GM18511 (cell line): ENCODE measurements around the gene SESN2.
"Not testable (repeated sequence)": the region's sequence is repeated elsewhere in the genome, so short reads cannot be mapped to it uniquely, and the experiment has no call there.

Experiments used
- ATAC-seq: cut with Tn5 transposase; IDR thresholded peaks from one replicate; pipeline ENCODE4 v1.9.1; 2021; ENCODE audit warnings: mild to moderate bottlenecking, moderate library complexity; ENCODE audit not compliant: unreplicated experiment

The SESN2 gene

DNA sequence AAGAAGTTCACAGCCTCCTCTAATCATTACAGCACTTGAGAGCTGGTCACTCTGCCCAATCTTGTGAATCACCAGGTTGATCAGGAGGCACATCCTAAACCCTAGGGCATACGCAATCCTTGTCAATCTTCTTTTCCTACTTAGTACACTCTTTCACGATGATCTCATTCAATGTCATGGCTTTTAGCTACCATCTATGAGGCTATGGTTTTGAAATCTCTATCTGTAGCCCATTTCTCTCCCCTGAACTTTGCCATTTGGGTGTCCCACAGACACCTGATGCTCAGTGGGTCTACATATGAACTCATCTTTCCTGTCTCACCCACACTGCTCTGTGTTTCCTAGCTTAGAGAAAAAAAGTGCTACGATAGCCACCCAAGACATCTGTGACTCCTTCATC, 67.7 kb downstream of the SESN2 start:
- no peak for ATAC-seq

GRCh38 chr1:28327431-28327830, 68.1 kb downstream of the SESN2 start:
- not testable (repeated sequence) for ATAC-seq

GRCh38 chr1:28328228-28328648, 68.9 kb downstream of the SESN2 start:
- no peak for ATAC-seq

- no peak for ATAC-seq
Observed at GRCh38 chr1:28329395-28330153, 70.3 kb downstream of the SESN2 start.
